Ovary (tissue), 3 donors: ENCODE data around the gene STK32C.

Experiments used
- CTCF ChIP-seq, 3 donors: fragments of 450-650 bp in 2 of 3; fragments of 200-600 bp in 1 of 3; IDR thresholded peaks; one replicate each; pipeline versions ENCODE4 v1.5.1 to v1.8.0; 2016 to 2022; ENCODE audit warnings: antibody characterized with exemption in 3 of 3, mild to moderate bottlenecking in 1 of 3
- EP300 ChIP-seq: sonication (generic); formaldehyde crosslinking; IDR thresholded peaks from one replicate; pipeline ENCODE4 v1.6.1; 2017; ENCODE audit warnings: antibody characterized with exemption
- POLR2A ChIP-seq: fragments of 450-650 bp; IDR thresholded peaks from one replicate; pipeline ENCODE4 v1.6.1; 2017; ENCODE audit warnings: antibody characterized with exemption, mild to moderate bottlenecking, moderate library complexity
- donor health status: DM: no; HTN: no; CAD: no.

- TF ChIP-seq POLR2A: no peak
- TF ChIP-seq EP300: no peak
- TF ChIP-seq CTCF (IDR thresholded peaks at IDR 0.05): no peak
Measured at GRCh38 chr10:132349766-132350165, 42.0 kb upstream of the STK32C start.
